Measurements from ENCODE around the gene ECSIT.
"Not testable (repeated sequence)": the region's sequence is repeated elsewhere in the genome, so short reads cannot be mapped to it uniquely, and the experiment has no call there.

ECSIT gene

DNA sequence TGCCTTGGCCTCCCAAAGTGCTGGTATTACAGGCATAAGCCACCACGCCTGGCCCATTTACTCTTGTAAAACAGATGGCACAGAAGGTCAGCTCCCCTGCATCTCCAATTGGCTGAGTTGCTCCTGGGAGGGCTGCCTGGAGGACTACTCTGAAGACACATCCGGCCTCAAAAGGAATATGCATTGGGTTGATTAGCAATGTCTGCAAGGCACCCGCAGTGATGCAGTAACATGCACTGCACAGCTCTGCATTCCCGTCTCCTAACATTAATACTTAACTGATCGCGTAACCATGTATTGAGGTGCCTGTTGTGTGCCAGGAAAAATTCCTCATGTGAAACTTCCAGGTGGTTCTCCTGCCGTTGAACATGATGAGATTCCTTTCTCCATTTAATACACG is 53.1 kb downstream of the ECSIT start:
- DNase-seq (ENCODE audit: low read depth in 2 of 2): no peak

DNA sequence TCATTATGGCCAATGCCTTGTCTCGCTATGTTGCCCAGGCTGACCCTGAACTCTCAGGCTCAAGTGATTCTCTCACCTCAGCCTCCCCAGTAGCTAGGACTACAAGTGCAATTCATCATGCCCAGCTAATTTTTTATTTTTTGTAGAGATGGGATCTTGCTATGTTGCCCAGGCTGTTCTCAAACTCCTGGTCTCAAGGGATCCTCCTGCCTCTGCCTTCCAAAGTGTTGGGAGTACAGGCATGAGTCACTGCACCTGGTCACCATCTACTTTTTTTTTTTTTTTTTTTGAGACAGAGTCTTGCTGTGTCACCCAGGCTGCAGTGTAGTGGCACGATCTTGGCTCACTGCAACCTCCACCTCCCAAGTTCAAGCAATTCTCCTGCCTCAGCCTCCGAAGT is 53.6 kb downstream of the ECSIT start:
- not testable (repeated sequence) for DNase-seq (ENCODE audit: low read depth in 2 of 2)

DNA sequence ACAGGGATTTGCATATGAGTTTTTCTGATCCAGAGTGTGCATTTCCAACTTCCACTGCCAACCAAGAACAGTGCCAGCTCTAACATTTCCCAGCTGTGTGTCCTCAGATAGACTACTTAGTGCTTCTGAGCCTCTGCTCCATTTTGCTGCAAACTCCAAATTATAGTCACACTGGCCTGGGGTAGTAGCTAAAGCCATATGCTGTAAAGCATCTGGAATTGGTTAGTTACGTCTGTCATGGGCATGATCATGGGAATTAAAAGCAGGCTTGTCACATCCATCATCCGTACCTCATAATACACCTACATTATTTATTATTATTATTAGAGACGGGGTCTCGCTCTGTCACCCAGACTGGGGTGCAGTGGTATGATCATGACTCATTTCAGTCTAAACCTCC is 55.2 kb downstream of the ECSIT start:
- DNase-seq (ENCODE audit: low read depth in 2 of 2): no peak

DNA sequence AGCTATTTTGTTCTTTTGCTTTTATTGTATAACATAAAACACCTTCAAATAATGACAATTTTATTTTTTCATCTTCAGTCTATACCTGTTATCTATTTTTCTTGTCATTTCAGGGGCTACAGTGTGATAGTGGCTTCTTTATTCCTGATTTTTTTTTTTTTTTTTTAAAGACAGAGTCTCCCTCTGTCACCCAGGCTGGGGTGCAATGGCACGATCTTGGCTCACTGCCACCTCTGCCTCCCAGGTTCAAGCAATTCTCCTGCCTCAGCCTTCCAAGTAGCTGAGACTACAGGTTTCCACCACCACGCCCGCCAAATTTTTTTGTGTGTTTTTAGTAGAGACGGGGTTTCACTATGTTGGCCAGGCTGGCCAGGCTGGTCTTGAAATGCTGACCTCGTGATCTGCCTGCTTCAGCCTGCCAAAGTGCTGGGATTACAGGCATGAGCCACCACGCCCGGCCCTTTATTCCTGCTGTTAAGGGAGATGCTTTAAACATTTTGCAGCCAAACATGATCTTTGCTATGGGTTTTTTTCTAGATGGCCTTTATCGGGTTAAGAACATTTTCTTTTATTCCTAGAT is 60.6 kb downstream of the ECSIT start:
- DNase-seq (ENCODE audit: low read depth in 2 of 2): not testable (repeated sequence)

DNA sequence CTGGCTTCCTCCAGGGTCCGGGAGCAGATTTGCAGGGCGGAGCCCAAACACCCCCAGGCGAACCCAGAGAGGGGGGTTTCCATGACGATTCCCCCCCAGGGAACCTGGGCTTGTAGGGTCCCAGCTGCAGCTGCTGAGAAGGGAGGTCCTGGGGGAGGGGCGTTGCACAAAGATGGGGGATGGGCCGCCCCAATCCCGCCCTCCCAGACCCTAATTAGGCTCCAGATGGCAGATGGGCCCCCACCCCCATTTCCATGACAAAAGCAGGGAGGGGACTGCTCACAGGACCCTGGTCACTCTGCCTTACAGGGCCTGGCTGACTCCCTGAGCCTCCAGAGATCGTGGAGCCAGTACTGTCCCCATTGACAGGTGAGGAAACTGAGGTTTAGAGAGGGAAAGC is 63.3 kb downstream of the ECSIT start:
- no peak for DNase-seq (ENCODE audit: low read depth in 2 of 2)

DNA sequence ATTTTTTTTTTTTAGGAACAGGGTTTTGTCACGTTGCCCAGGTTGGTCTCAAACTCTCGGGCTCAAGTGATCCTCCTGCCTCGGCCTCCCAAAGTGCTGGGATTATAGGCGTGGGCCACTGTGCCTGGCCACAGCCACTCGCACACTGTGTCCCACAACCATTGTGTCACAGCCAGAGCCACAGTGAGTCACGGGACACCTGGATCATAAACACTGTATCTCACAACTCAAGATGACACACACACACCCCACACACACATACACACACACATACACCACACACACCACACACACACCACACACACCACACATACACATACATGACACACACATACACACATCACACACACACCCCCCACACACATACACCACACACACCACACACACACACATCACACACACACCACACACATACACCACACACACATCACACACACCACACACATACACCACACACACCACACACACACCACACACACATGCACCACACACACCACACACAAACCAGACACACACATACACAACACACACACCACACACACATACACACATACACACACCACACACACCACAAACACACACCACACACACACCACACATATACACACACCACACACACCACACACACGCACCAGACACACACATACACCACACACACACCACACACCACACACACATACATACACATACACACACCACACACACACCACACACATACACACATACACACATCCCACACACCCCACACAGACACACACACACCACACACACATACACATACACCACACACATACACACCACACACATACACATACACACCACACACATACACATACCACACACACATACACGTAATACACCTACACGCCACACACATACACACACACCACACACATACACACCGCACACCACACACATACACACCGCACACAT is 64.3 kb downstream of the ECSIT start:
- no peak for DNase-seq (ENCODE audit: low read depth in 2 of 2)

DNA sequence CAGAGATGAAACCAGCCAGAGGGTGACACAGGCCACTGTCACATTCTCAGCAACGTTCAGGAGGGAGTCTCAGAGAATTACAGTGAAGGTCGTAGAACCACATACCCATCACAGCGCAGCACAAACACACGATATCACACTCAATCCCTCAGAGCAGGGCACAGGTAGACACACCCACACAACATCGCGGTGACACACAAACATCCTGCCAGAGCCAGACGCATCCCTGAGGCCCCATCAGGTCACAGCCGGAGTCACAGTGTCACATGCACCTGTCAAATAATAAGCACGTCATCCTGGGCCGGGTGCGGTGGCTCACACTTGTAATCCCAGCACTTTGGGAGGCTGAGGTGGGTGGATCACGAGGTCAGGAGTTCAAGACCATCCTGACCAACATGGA is 65.5 kb downstream of the ECSIT start:
- DNase-seq (ENCODE audit: low read depth in 2 of 2): no peak

DNA sequence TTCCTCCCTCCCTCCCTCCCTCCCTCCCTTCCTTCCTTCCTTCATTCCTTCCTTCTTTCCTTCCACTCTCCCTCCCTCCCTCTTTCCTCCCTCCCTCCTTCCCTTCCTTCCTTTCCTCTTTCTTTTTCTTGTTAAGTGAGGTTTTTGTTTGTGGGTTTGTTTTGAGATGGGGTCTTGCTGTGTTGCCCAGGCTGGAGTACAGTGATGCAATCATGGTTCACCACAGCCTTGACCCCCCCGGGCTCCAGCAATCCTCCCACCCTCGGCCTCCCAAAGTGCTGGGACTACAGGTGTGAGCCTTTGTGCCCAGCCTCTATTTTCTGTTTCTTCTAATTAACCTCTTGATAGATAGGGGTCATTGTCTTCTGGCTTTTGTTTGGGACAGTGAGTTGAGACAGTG is 67.5 kb downstream of the ECSIT start:
- DNase-seq (ENCODE audit: low read depth in 2 of 2): no peak

DNA sequence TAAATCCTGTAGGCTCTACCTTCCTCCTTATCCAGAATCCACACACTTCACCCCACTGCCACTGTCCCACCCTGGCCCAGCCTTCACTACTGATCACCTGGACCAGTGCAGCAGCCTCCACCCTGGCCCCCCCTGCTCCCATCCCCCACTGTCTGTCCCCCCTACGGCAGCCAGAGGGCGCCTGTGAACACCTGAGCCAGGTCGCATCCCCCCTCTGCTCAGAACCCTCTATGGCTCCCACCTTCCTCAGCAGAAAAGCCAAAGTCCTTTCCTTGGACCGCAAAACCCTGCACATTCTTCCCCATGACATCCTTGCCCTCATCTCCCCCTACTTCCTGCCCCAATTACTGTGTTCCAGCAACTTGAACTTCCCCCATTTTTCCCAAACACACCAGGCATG is 68.7 kb downstream of the ECSIT start:
- no peak for DNase-seq (ENCODE audit: low read depth in 2 of 2)

DNA sequence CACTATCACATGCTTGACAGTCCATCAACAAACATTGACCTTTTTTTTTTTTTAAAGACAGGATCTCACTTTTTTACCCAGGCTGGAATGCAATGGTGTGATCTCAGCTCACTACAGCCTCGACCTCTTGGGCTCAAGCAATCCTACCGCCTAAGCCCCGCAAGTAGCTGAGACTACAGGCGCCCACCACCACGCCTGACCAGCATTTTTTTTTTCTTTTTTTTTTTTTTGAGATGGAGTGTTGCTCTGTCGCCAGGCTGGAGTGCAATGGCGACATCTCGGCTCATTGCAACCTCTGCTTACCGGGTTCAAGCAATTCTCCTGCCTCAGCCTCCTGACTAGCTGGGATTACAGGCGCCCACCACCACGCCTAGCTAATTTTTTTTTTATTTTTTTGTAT is 70.0 kb downstream of the ECSIT start:
- DNase-seq (ENCODE audit: low read depth in 2 of 2): not testable (repeated sequence)

DNA sequence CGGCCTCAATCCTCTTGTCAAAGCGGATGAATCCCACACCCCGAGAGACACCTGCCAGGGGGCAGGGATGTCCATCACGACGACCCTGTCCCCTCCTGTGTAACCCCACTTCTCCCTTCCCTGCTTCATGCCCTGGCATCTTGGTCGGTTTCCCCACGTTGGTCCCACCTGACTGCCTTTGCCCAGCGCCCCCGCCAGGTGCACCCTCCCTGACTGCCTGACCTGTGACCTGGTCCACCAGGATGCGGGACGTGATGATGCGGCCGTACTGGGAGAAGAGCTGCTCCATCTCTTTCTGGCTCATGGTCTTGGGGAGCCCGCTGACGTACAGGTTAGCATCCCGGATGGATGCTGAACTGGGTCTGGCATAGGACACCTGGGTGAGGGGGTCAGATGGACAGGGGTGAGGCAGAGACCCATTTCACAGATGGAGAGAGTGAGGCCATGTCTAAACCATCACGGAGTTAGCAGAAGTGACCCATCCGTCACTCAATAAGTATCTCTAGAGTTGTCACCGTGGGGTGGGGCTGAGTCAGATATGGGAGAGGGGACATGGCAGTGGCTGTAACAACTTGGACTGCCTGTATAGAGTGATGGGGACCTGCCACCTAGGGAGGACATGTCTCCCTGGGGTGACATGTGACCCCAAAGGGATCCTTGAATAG is 70.6 kb downstream of the ECSIT start:
- no peak for DNase-seq (ENCODE audit: low read depth in 2 of 2)

DNA sequence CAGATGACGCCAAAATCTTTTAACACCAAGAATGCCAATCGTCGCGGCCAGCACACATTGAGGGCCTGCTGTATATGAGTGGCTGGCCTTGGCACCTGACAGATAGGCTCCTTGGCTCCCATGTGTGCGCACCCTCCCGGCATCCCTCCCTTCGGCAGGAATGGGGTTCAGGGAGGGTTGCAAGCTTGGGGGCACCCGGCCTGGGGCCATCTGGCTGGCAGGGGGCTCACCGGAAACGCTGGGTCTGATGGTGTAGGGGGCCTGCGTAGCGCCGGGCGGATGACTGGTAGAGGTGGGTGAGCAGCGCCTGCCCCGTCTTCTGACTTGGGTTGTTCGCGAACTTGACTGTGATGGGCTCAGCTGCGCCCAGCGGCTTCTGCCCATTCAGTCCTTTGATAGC is 71.1 kb downstream of the ECSIT start:
- DNase-seq (ENCODE audit: low read depth in 2 of 2): no peak

DNA sequence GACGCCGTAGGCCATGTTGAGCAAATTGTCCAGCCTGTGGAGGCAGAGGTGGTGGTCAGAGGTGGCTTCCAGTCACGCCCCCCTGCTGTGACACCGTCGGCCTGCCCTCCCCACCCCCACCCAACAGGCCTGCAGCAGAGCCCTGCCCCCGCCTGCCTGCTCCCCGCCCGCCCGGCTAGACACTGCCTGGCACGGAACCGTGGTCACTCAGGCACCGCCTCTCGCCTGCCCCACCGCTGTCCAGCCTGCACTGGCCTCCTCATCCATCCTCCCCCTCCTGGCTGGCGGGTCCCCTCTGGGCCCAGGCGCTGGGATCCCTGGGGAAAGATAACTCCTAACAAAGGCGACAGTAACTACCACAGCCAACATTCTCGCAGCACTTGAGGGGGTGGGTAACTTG is 71.8 kb downstream of the ECSIT start:
- no peak for DNase-seq (ENCODE audit: low read depth in 2 of 2)

DNA sequence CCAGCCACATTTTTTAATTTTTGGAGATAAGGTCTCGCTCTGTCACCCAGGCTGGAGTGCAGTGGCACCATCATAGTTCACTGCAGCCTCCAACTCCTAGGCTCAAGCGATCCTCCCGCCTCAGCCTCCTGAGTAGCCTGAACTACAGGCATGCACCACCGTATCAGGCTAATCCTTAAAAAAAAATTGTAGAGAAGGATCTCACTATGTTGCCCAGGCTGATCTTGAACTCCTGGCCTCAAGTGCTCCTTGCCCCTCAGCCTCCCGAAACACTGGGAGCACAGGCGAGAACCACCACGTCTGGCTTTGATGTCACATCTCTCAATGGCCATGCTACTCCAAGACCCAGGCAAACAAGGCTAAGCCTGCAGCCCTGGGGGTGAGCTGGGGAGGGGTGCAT is 72.3 kb downstream of the ECSIT start:
- DNase-seq (ENCODE audit: low read depth in 2 of 2): no peak

Data from stimulated activated CD8-positive, alpha-beta memory T cell treated with anti-CD3 and anti-CD28 coated beads, Interleukin-7, amount 100 ng/mL, for 4 hours (primary cell).